Lower leg skin (tissue), 4 donors: Measurements from ENCODE around the gene PKN2. TPM values are rescaled to one million over a fixed set of nuclear protein-coding genes. Genes with fewer than 3 reads are reported as not detected.

Experiments
- DNase-seq, 2 donors: peaks; one replicate each; pipeline ENCODE4 v3.0.0-alpha.2; 2019; ENCODE audit warnings: low spot score in 2 of 2
- H3K4me3 ChIP-seq: fragments of 200-600 bp; sonication (generic); 2 replicates; pipeline ENCODE4 v1.5.1; 2017; ENCODE audit warnings: mild to moderate bottlenecking, low read depth; ENCODE audit not compliant: poor library complexity, severe bottlenecking
- POLR2A ChIP-seq, 2 donors: fragments of 450-650 bp; IDR thresholded peaks; one replicate each; pipeline ENCODE4 v1.6.1; 2016 to 2017; ENCODE audit warnings: antibody characterized with exemption in 2 of 2, mild to moderate bottlenecking in 1 of 2, moderate library complexity in 1 of 2
- WGBS, 2 donors: methylation state at CpG; one replicate each; pipeline ENCODE4 v1.1.5; 2018; 5-methylcytosine and 5-hydroxymethylcytosine counted together
- intact Hi-C: fragments of 100-400 bp; cut with DNase I; formaldehyde crosslinking; loops from one replicate; pipeline ENCODE4 v1.15.0; 2023; ENCODE audit warnings: low total_unique reads
- total RNA-seq, 4 donors: library from RNA; depleted of rRNA; stranded (reverse); fragments of >200 nt; gene quantifications; one replicate each; pipeline ENCODE4 v1.1.0, GENCODE V29; 2016
- TF ChIP-seq, protein P1 (sequence below), 3 donors: fragments of 450-650 bp; IDR thresholded peaks; one replicate each; pipeline ENCODE4 v1.5.1; 2016; ENCODE audit warnings: antibody characterized with exemption in 3 of 3, mild to moderate bottlenecking in 3 of 3, moderate library complexity in 2 of 3

PKN2 gene
- total RNA-seq, 4 donors from 2014 or later = 25.1 to 34.6 (median 29.8) TPM

DNA sequence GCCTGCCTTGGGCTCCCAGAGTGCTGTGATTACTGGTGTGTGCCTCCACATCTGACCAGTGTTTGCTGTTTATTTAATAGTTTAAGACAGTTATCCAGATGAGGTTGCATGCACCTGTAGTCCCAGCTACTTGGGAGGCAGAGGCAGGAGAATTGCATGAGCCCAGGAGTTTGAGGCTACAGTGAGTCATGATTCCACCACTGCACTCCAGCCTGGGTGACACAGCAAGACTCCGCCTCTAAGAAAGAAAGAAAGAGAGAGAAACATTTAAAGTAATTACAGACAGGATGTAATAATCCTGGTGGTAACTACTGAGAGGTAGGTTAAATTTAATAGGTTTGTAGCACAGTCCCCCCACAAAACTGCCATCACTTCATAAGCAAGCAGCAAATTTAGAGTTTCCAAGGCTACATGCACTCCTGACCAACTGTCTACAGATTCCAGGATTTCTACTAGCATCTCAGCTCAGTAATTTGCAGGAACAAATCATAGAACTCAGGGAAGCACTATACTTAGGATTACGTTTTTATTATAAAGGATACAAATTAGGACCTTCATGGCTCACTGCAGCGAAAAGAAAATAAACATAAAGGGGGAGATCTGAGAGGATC, 89.6 kb downstream of the PKN2 start:
- TF ChIP-seq POLR2A (IDR thresholded peaks at IDR 0.05) = no peak
- TF ChIP-seq, protein P1, sequence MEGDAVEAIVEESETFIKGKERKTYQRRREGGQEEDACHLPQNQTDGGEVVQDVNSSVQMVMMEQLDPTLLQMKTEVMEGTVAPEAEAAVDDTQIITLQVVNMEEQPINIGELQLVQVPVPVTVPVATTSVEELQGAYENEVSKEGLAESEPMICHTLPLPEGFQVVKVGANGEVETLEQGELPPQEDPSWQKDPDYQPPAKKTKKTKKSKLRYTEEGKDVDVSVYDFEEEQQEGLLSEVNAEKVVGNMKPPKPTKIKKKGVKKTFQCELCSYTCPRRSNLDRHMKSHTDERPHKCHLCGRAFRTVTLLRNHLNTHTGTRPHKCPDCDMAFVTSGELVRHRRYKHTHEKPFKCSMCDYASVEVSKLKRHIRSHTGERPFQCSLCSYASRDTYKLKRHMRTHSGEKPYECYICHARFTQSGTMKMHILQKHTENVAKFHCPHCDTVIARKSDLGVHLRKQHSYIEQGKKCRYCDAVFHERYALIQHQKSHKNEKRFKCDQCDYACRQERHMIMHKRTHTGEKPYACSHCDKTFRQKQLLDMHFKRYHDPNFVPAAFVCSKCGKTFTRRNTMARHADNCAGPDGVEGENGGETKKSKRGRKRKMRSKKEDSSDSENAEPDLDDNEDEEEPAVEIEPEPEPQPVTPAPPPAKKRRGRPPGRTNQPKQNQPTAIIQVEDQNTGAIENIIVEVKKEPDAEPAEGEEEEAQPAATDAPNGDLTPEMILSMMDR (IDR thresholded peaks at IDR 0.05) = no peak
- H3K4me3 ChIP-seq = no peak overlapping the region
- intact Hi-C loops = no loop called here
- WGBS, 2 donors = 91 to 97% methylated on average over 3 of the region's 3 CpGs
- no peak for DNase-seq

DNA sequence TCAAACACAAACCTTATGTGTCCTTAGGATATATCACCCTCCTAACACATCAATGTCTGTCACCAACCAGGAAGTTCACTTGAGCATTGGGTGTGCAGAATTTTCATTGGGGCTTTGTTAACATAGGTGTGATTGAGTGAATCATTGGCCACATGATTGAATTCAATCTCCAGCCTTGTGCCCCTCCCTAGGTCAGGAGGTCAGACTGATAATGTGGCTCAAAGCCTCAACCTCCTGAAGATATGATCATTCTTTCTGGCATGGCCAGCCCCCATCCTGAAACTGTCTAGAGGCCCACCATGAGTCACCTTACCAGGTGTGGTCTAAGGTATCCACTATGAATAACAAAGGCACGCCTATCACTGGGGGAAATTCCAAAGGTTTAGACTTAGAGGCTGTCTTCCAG, 90.1 kb downstream of the PKN2 start:
- H3K4me3 ChIP-seq = no peak overlapping the region
- intact Hi-C loops = no loop called here
- DNase-seq = no peak
- TF ChIP-seq, protein P1 (IDR thresholded peaks at IDR 0.05) = no peak
- TF ChIP-seq POLR2A (IDR thresholded peaks at IDR 0.05) = no peak
- 76 to 90% methylated on average over 1 of the region's 1 CpG for WGBS, 2 donors

DNA sequence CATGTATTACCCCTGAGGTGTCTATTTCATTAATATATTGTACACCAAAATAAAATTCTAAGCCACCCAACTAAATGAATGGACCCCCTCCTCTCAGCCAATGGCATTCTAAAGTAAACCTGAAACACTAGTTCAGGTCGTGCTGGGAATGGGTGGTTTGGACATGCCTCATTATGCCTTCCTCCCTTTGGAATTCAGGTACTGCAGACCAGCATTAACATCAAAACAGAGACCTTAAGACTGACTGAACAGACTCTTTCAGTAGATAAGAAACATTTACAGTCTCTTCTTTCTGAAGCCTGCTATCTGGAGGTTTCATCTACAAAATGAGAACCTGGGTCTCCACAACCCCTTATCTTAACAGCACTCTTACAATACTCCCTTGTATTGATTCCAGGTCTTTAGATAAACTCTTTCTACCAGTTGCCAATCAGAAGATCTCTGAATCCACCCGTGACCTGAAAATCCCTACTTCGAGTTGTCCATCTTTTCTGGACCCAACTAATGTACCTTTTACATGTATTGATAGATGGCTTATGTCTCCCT, 93.6 kb downstream of the PKN2 start:
- TF ChIP-seq, protein P1 (IDR thresholded peaks at IDR 0.05) = no peak
- no peak for TF ChIP-seq POLR2A (IDR thresholded peaks at IDR 0.05)
- WGBS, 2 donors = 86 to 90% methylated on average over 3 of the region's 3 CpGs
- no peak overlapping the region for H3K4me3 ChIP-seq
- no peak for DNase-seq
- intact Hi-C loops = no loop called here

DNA sequence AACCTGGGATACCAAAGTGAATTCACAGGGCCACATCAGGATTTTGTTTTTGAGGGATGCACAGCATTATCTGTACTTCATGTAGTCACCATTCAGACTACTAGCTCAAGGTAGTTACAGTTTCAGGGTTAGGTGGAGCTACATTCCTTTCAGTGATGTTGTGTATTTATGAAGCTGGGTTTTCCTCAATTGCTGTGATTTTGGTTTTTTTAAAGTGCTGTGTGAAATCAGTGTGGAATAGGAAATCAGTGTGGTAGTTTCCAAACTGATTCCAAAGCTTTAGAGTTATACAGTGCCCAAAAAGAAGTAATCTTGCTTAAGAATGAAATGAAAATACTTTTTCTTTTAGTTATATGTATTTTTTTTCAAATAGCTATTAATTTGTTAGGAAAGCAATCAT, 95.8 kb downstream of the PKN2 start:
- H3K4me3 ChIP-seq = no peak overlapping the region
- intact Hi-C loops = no loop called here
- TF ChIP-seq, protein P1 (IDR thresholded peaks at IDR 0.05) = no peak
- TF ChIP-seq POLR2A (IDR thresholded peaks at IDR 0.05) = no peak
- DNase-seq = no peak

DNA sequence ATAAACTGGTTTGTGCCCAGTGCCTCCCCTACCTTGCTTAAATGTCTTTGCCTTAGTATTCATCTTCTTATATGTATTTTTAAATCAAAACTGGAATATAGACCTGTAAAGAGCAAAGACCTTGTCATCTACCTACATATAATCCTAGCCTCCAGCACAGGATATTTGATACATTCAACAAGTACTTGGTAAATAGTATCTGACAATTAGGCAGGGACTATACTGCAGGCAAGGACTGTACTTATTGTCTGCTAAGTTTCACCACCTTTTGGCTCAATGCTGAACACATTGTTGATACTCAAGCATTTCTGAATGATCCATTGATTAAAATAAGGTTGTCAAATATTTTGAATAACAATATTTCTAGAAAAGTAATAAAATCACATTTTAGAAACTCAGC, 96.4 kb downstream of the PKN2 start:
- intact Hi-C loops = no loop called here
- TF ChIP-seq, protein P1 (IDR thresholded peaks at IDR 0.05) = no peak
- no peak for TF ChIP-seq POLR2A (IDR thresholded peaks at IDR 0.05)
- H3K4me3 ChIP-seq = no peak overlapping the region
- DNase-seq = no peak

DNA sequence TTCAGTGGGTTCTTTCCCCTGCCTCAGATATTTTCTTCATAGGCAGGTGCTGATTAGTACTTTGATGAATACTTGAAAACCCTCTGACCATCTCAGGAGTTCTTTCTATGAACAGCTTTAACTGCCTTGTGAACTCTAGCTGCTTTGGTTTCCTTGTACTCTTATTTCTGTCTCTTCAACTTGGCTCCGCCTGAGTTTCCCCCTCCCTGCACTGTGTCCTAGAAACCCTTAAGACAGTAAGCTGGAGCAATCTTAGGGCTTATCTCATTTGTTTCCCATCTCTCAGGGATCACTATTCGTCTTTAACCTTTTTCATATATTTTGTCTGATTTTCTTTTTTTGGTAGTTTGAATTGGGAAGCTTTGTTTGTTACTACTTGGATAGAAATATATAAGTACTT, 99.1 kb downstream of the PKN2 start:
- TF ChIP-seq, protein P1 (IDR thresholded peaks at IDR 0.05) = no peak
- TF ChIP-seq POLR2A (IDR thresholded peaks at IDR 0.05) = no peak
- WGBS, 2 donors = 91 to 93% methylated on average over 2 of the region's 2 CpGs
- no peak for DNase-seq
- H3K4me3 ChIP-seq = no peak overlapping the region
- intact Hi-C loops = no loop called here
